ENCODE data around the gene ARHGDIB. TPM values are rescaled to one million over a fixed set of nuclear protein-coding genes. Genes with fewer than 3 reads are reported as not detected.

Gene ARHGDIB
- total and polyA plus RNA-seq, 2 of the 4 experiments (the other 2 are of a cell fraction) = 24.9 to 30.7 TPM

GRCh38 chr12:14991069-14991468, 29.7 kb upstream of the ARHGDIB start:
- H2BK20ac ChIP-seq (ENCODE audit: low read depth, low read length) = no peak overlapping the region
- BruUV-seq (replicated peaks) = no TSS peak
- H4K8ac ChIP-seq (ENCODE audit: low read depth in 2 of 2, low read length in 2 of 2) = no peak overlapping the region
- H4K91ac ChIP-seq (ENCODE audit: insufficient read depth, low read depth, low read length) = no peak overlapping the region
- H3K4ac ChIP-seq (ENCODE audit: low read depth, low read length) = no peak overlapping the region
- H2BK15ac ChIP-seq (ENCODE audit: low read depth, low read length) = no peak overlapping the region
- no peak overlapping the region for H2BK5ac ChIP-seq (ENCODE audit: low read depth, low read length, poor library complexity, severe bottlenecking)
- no peak overlapping the region for H2AFZ ChIP-seq (replicated peaks; ENCODE audit: low read length, poor library complexity)
- peaks cover 10% of the 10 kb centered on the region for H3K4me1 ChIP-seq (ENCODE audit: control insufficient read depth, insufficient read depth, low read length)
- ChIA-PET POLR2A (ENCODE audit: unreplicated experiment) (no interaction called here), CTCF (no interaction called here)
- dilution Hi-C loops (cut with HindIII; ENCODE audit: low sequenced_read_pairs, unreplicated experiment) = no loop called here
- H3K9me1 ChIP-seq (ENCODE audit: insufficient read depth, low read length) = peaks cover 10% of the 10 kb centered on the region; the same call in 1 of the 2 replicates
- no peak overlapping the region for H3K27ac ChIP-seq (ENCODE audit: insufficient read depth, low read length)
- H2AK5ac ChIP-seq (ENCODE audit: low read depth, low read length) = no peak overlapping the region
- in situ Hi-C loops (cut with MboI; ENCODE audit: low sequenced_read_pairs) = loop anchor here (25.0 kb wide), 1 partner anchor 754 kb away; no protein-coding TSS in a partner anchor
- no peaks in the 10 kb centered on the region for H3K9me3 ChIP-seq (ENCODE audit: control insufficient read depth, insufficient read depth, low read length)
- no peaks in the 10 kb centered on the region for H4K20me1 ChIP-seq (ENCODE audit: insufficient read depth, low read length)
- no peaks in the 10 kb centered on the region for H3K27me3 ChIP-seq (ENCODE audit: control insufficient read depth, insufficient read depth, low read length)
- TF ChIP-seq, protein P1, sequence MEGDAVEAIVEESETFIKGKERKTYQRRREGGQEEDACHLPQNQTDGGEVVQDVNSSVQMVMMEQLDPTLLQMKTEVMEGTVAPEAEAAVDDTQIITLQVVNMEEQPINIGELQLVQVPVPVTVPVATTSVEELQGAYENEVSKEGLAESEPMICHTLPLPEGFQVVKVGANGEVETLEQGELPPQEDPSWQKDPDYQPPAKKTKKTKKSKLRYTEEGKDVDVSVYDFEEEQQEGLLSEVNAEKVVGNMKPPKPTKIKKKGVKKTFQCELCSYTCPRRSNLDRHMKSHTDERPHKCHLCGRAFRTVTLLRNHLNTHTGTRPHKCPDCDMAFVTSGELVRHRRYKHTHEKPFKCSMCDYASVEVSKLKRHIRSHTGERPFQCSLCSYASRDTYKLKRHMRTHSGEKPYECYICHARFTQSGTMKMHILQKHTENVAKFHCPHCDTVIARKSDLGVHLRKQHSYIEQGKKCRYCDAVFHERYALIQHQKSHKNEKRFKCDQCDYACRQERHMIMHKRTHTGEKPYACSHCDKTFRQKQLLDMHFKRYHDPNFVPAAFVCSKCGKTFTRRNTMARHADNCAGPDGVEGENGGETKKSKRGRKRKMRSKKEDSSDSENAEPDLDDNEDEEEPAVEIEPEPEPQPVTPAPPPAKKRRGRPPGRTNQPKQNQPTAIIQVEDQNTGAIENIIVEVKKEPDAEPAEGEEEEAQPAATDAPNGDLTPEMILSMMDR (conservative IDR thresholded peaks at IDR 0.05; ENCODE audit: low read depth, low read length) = no peak
- TF ChIP-seq MXI1 (IDR thresholded peaks at IDR 0.05; ENCODE audit: borderline replicate concordance, low read depth, low read length) = no peak
- TF ChIP-seq MAZ (IDR thresholded peaks at IDR 0.05; ENCODE audit: borderline replicate concordance, low read depth, low read length) = no peak
- no peak for TF ChIP-seq RAD21 (IDR thresholded peaks at IDR 0.05; ENCODE audit: low read length)
- no peak for TF ChIP-seq NFE2L2 (IDR thresholded peaks at IDR 0.05; ENCODE audit: low read depth, low read length)
- ATAC-seq (ENCODE audit: low read depth) (no peak), DNase-seq (no peak)
- H3K4me2 ChIP-seq (ENCODE audit: low read depth, low read length) = no peak overlapping the region
- no peak overlapping the region for H3K56ac ChIP-seq (ENCODE audit: extremely low read depth, insufficient read depth, low read length)
- H4K5ac ChIP-seq (ENCODE audit: low read depth, low read length) = no peak overlapping the region
- H3K18ac ChIP-seq (ENCODE audit: low read depth, low read length) = no peak overlapping the region
- H3K79me1 ChIP-seq (ENCODE audit: low read depth in 1 of 2, low read length in 2 of 2) = no peaks in the 10 kb centered on the region
- no peak overlapping the region for H3K9ac ChIP-seq (ENCODE audit: low read depth, low read length)
- H3K14ac ChIP-seq (replicated peaks; ENCODE audit: low read depth, low read length) = no peak overlapping the region
- intact Hi-C loops (cut with micrococcal nuclease) = loop anchor here (10.0 kb wide), 1 partner anchor 534 kb away; no protein-coding TSS in a partner anchor
- H3K4me3 ChIP-seq (ENCODE audit: insufficient read depth, low read depth, low read length) = no peak overlapping the region
- H2BK120ac ChIP-seq (ENCODE audit: low read depth, low read length) = no peak overlapping the region
- no peak overlapping the region for H2AK9ac ChIP-seq (replicated peaks; ENCODE audit: low read depth, low read length, poor library complexity)
- H3K23ac ChIP-seq (ENCODE audit: low read depth, low read length) = no peak overlapping the region
- no peaks in the 10 kb centered on the region for H3K36me3 ChIP-seq (ENCODE audit: control insufficient read depth, insufficient read depth, low read length)
